ENCODE data around the gene BTD. TPM values are rescaled to one million over a fixed set of nuclear protein-coding genes. Genes with fewer than 3 reads are reported as not detected.

Gene BTD
- total RNA-seq, 1 experiment from 2014 or later, result 7.2 TPM

GRCh38 chr3:15628967-15629366 lies 27.4 kb downstream of the BTD start:
- BruUV-seq (replicated peaks), result no TSS peak
- POLR2A ChIA-PET, result interaction anchor here (0.8 to 3.5 kb wide), 2 partner anchors 18 to 177 kb away, joined by 5 to 24 read pairs; no protein-coding TSS in a partner anchor
- no peak overlapping the region for H3K4me3 Mint-ChIP-seq (ENCODE audit: unreplicated experiment)

DNA sequence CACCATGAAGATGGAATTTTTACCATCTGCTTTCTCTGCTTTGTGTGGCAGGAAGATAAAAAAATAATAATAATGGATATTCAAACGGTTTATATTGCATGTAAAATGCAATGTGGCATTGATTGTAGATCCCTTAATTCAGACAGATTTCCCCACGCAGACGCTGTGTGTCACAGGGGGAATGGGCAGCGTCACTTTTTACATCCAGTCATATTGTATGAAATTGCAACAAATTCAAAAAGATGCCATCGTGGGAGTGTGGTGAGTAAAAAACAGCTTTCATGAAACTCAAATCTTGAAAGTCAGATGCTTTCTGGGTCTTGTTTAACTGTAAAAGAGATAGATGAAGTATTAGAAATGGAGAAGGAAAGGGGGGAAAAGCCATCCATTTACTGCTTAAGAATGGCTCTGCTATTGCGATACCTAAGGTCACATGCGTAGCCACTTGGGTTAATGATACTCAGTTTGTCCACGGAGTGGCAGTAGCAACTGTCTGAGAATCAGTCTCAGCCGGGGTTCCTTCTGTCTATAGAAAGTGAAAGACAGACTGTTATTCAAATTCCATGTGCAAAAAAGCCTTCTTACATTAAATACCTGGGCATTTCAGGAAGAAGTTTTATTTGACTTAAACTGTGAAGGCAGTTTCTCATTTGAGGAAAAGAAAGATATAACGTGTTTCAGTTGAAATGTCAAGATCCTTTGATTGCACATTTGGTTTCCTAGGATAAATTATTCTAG lies 28.5 kb downstream of the BTD start:
- TF ChIP-seq, protein P1, sequence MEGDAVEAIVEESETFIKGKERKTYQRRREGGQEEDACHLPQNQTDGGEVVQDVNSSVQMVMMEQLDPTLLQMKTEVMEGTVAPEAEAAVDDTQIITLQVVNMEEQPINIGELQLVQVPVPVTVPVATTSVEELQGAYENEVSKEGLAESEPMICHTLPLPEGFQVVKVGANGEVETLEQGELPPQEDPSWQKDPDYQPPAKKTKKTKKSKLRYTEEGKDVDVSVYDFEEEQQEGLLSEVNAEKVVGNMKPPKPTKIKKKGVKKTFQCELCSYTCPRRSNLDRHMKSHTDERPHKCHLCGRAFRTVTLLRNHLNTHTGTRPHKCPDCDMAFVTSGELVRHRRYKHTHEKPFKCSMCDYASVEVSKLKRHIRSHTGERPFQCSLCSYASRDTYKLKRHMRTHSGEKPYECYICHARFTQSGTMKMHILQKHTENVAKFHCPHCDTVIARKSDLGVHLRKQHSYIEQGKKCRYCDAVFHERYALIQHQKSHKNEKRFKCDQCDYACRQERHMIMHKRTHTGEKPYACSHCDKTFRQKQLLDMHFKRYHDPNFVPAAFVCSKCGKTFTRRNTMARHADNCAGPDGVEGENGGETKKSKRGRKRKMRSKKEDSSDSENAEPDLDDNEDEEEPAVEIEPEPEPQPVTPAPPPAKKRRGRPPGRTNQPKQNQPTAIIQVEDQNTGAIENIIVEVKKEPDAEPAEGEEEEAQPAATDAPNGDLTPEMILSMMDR (IDR thresholded peaks at IDR 0.05; ENCODE audit: unreplicated experiment), result peak; percentile 72

More at GRCh38 chr3:15628967-15629366, 27.4 kb downstream of the BTD start:
- Mint-ChIP-seq H3K4me1 (ENCODE audit: insufficient read depth, unreplicated experiment) (peaks cover 31% of the 10 kb centered on the region), H3K27me3 (ENCODE audit: insufficient read depth, unreplicated experiment) (no peaks in the 10 kb centered on the region), H3K36me3 (ENCODE audit: insufficient read depth, unreplicated experiment) (no peaks in the 10 kb centered on the region), H3K9me3 (ENCODE audit: unreplicated experiment) (no peaks in the 10 kb centered on the region), H3K27ac (ENCODE audit: low read depth, unreplicated experiment) (no peak overlapping the region)
- intact Hi-C loops (cut with micrococcal nuclease), result no loop called here
- TF ChIP-seq, protein P1 (IDR thresholded peaks at IDR 0.05; ENCODE audit: unreplicated experiment), result no peak
- DNase-seq (ENCODE audit: unreplicated experiment), result no peak
- CTCF ChIA-PET, result interaction anchor here (0.6 to 2.6 kb wide), 10 partner anchors 19 to 430 kb away, joined by 3 to 9 read pairs (median 3); no protein-coding TSS in a partner anchor

DNA sequence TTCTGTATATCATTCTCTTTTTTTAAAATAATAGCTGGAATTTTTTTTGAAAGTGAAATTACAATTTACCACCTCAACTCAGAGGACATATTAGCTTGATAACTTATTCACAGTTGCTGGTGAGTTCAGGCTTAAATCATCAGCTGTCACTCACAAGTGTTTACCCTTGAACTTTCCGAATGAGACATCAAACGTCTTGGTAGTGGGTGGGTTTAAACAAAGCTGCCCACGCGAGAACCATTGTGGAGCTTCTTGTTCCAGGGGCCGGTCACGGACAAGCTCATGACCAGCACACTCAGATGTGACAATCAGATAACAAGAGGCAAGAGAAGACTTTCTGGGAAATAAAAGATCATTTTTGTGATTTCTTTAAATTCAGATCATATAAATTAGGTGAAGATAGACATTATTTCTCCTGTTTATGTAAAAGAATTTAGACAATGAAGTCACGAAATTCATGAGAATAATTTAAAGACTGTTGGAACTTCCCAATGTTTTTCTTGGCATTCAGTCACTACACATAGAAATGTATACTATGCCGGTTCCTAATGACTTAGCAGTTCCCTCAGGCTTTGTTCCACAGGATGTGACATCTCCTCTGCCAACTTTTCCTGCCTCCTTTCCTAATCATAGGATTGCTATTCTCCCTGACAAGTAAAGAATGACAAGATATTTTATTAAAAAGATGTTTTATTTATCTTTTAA lies 29.3 kb downstream of the BTD start:
- TF ChIP-seq, protein P1 (IDR thresholded peaks at IDR 0.05; ENCODE audit: unreplicated experiment), result no peak
- DNase-seq (ENCODE audit: unreplicated experiment), result peak; percentile 87
- ChIA-PET CTCF (interaction anchor here (0.5 to 2.6 kb wide), 31 partner anchors 12 to 550 kb away, joined by 3 to 35 read pairs (median 4); no protein-coding TSS in a partner anchor), POLR2A (interaction anchor here (0.7 to 3.5 kb wide), 18 partner anchors 14 to 230 kb away, joined by 3 to 24 read pairs (median 5); partner anchors contain the start of genes ANKRD28, BTD and HACL1)
- no TSS peak for BruUV-seq (replicated peaks)
- H3K36me3 Mint-ChIP-seq (ENCODE audit: insufficient read depth, unreplicated experiment), result no peaks in the 10 kb centered on the region
- peaks cover 37% of the 10 kb centered on the region for H3K4me1 Mint-ChIP-seq (ENCODE audit: insufficient read depth, unreplicated experiment)
- no peaks in the 10 kb centered on the region for H3K9me3 Mint-ChIP-seq (ENCODE audit: unreplicated experiment)
- intact Hi-C loops (cut with micrococcal nuclease), result loop anchor here (1.0 to 5.0 kb wide), 6 partner anchors 17 to 616 kb away; partner anchors contain the start of gene ANKRD28
- peak overlapping the region; percentile 67 for H3K27ac Mint-ChIP-seq (ENCODE audit: low read depth, unreplicated experiment)
- no peaks in the 10 kb centered on the region for H3K27me3 Mint-ChIP-seq (ENCODE audit: insufficient read depth, unreplicated experiment)
- H3K4me3 Mint-ChIP-seq (ENCODE audit: unreplicated experiment), result peak overlapping the region; percentile 50

More for the DNA sequence above, 28.5 kb downstream of the BTD start:
- Mint-ChIP-seq H3K9me3 (ENCODE audit: unreplicated experiment) (no peaks in the 10 kb centered on the region), H3K27ac (ENCODE audit: low read depth, unreplicated experiment) (peak overlapping the region; percentile 67), H3K27me3 (ENCODE audit: insufficient read depth, unreplicated experiment) (no peaks in the 10 kb centered on the region), H3K36me3 (ENCODE audit: insufficient read depth, unreplicated experiment) (no peaks in the 10 kb centered on the region), H3K4me3 (ENCODE audit: unreplicated experiment) (peak overlapping the region; percentile 50), H3K4me1 (ENCODE audit: insufficient read depth, unreplicated experiment) (peaks cover 35% of the 10 kb centered on the region)
- POLR2A ChIA-PET, result interaction anchor here (0.7 to 3.5 kb wide), 17 partner anchors 14 to 231 kb away, joined by 3 to 24 read pairs (median 5); partner anchors contain the start of genes ANKRD28, BTD and HACL1
- intact Hi-C loops (cut with micrococcal nuclease), result loop anchor here (1.0 to 5.0 kb wide), 6 partner anchors 17 to 617 kb away; partner anchors contain the start of gene ANKRD28
- BruUV-seq (replicated peaks), result no TSS peak
- DNase-seq (ENCODE audit: unreplicated experiment), result peak; percentile 90
- CTCF ChIA-PET, result interaction anchor here (0.6 to 2.6 kb wide), 30 partner anchors 11 to 551 kb away, joined by 3 to 35 read pairs (median 4); no protein-coding TSS in a partner anchor

Data from MCF 10A (cell line).